Measurements from ENCODE around the gene NME7. TPM values are rescaled to one million over a fixed set of nuclear protein-coding genes. Genes with fewer than 3 reads are reported as not detected.

NME7 gene
- total RNA-seq, 1 experiment from 2014 or later = 34.2 TPM

- H3K27ac ChIP-seq (ENCODE audit: low read depth, low read length, poor library complexity, severe bottlenecking) = no peak overlapping the region
- H3K27me3 ChIP-seq (replicated peaks; ENCODE audit: insufficient read depth, low read depth, low read length, poor library complexity) = no peaks in the 10 kb centered on the region
- peaks cover 14% of the 10 kb centered on the region for H3K4me1 ChIP-seq (ENCODE audit: insufficient read depth, low read length, poor library complexity, severe bottlenecking)
- H3K4me3 ChIP-seq (ENCODE audit: low read depth, low read length, poor library complexity, severe bottlenecking) = no peak overlapping the region
- intact Hi-C loops (cut with micrococcal nuclease; ENCODE audit: unreplicated experiment) = loop anchor here (10.0 kb wide), 3 partner anchors 235 to 505 kb away; no protein-coding TSS in a partner anchor
- CTCF ChIA-PET = interaction anchor here (0.7 kb wide), 1 partner anchor 100 kb away, joined by 3 read pairs; no protein-coding TSS in a partner anchor
- no TSS peak for BruUV-seq (replicated peaks)
- TF ChIP-seq CTCF (conservative IDR thresholded peaks at IDR 0.05; ENCODE audit: low read depth, low read length) = no peak
- POLR2A ChIA-PET (ENCODE audit: low non-redundant PET) = no interaction called here
- peak; percentile 57 for DNase-seq (ENCODE audit: low spot score)
- no peaks in the 10 kb centered on the region for H3K9me3 ChIP-seq (ENCODE audit: low read depth, low read length, poor library complexity, severe bottlenecking)
- no peaks in the 10 kb centered on the region for H3K36me3 ChIP-seq (ENCODE audit: insufficient read depth, low read length, poor library complexity, severe bottlenecking)
Measured at GRCh38 chr1:169109561-169110134, 257.9 kb downstream of the NME7 start.

- DNase-seq (ENCODE audit: low spot score) = peak; percentile 59
- ChIA-PET CTCF (interaction anchor here (0.7 to 1.0 kb wide), 2 partner anchors 101 to 240 kb away, joined by 3 read pairs; no protein-coding TSS in a partner anchor), POLR2A (ENCODE audit: low non-redundant PET) (no interaction called here)
- Histone ChIP-seq H3K9me3 (ENCODE audit: low read depth, low read length, poor library complexity, severe bottlenecking) (no peaks in the 10 kb centered on the region), H3K27ac (ENCODE audit: low read depth, low read length, poor library complexity, severe bottlenecking) (no peak overlapping the region), H3K4me3 (ENCODE audit: low read depth, low read length, poor library complexity, severe bottlenecking) (no peak overlapping the region), H3K36me3 (ENCODE audit: insufficient read depth, low read length, poor library complexity, severe bottlenecking) (no peaks in the 10 kb centered on the region), H3K27me3 (replicated peaks; ENCODE audit: insufficient read depth, low read depth, low read length, poor library complexity) (no peaks in the 10 kb centered on the region), H3K4me1 (ENCODE audit: insufficient read depth, low read length, poor library complexity, severe bottlenecking) (peaks cover 14% of the 10 kb centered on the region)
- TF ChIP-seq CTCF (conservative IDR thresholded peaks at IDR 0.05; ENCODE audit: low read depth, low read length) (peak; percentile 37; the same call in 1 of the 2 replicates), EZH2 (IDR thresholded peaks at IDR 0.05; ENCODE audit: borderline replicate concordance, low read depth, low read length, poor library complexity, severe bottlenecking) (no peak)
- intact Hi-C loops (cut with micrococcal nuclease; ENCODE audit: unreplicated experiment) = loop anchor here (10.0 kb wide), 3 partner anchors 236 to 504 kb away; no protein-coding TSS in a partner anchor
- no TSS peak for BruUV-seq (replicated peaks)
Measured at GRCh38 chr1:169108863-169109560, 258.6 kb downstream of the NME7 start.

GRCh38 chr1:169108223-169108622, 259.4 kb downstream of the NME7 start:
- no peak overlapping the region for H3K27ac ChIP-seq (ENCODE audit: low read depth, low read length, poor library complexity, severe bottlenecking)
- TF ChIP-seq EZH2 (IDR thresholded peaks at IDR 0.05; ENCODE audit: borderline replicate concordance, low read depth, low read length, poor library complexity, severe bottlenecking) = no peak
- TF ChIP-seq CTCF (conservative IDR thresholded peaks at IDR 0.05; ENCODE audit: low read depth, low read length) = no peak
- no peaks in the 10 kb centered on the region for H3K36me3 ChIP-seq (ENCODE audit: insufficient read depth, low read length, poor library complexity, severe bottlenecking)
- ChIA-PET POLR2A (ENCODE audit: low non-redundant PET) (no interaction called here), CTCF (interaction anchor here (1.0 kb wide), 1 partner anchor 241 kb away, joined by 3 read pairs; no protein-coding TSS in a partner anchor)
- peak overlapping the region; percentile 70 for H3K4me3 ChIP-seq (ENCODE audit: low read depth, low read length, poor library complexity, severe bottlenecking)
- H3K27me3 ChIP-seq (replicated peaks; ENCODE audit: insufficient read depth, low read depth, low read length, poor library complexity) = no peaks in the 10 kb centered on the region
- H3K4me1 ChIP-seq (ENCODE audit: insufficient read depth, low read length, poor library complexity, severe bottlenecking) = peaks cover 14% of the 10 kb centered on the region
- BruUV-seq (replicated peaks) = no TSS peak
- DNase-seq (ENCODE audit: low spot score) = no peak
- H3K9me3 ChIP-seq (ENCODE audit: low read depth, low read length, poor library complexity, severe bottlenecking) = no peaks in the 10 kb centered on the region
- intact Hi-C loops (cut with micrococcal nuclease; ENCODE audit: unreplicated experiment) = loop anchor here (10.0 kb wide), 3 partner anchors 237 to 503 kb away; no protein-coding TSS in a partner anchor

Data from A673 (cell line).